ENCODE measurements around the gene TMEM74B. TPM values are rescaled to one million over a fixed set of nuclear protein-coding genes. Genes with fewer than 3 reads are reported as not detected.

TMEM74B gene
- total RNA-seq, 1 experiment from 2014 or later: 8.4 TPM

DNA sequence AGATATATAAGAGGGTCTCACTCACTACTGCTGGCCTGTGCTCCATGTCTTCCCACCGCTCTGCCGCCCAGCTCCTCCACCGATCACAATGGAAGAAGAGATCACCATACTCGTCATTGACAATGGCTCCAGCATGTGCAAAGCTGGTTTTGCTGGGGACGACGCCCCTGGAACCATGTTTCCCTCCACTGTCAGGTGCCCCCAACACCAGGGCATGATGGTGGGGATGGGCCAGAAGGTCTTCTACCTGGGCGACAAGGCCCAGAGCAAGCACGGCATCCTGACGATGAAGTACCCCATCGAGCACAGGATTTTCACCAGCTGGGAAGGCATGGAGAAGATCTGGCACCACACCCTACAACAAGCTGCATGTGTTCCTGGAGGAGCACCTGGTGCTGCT, 24.3 kb downstream of the TMEM74B start:
- no peaks in the 10 kb centered on the region for H3K4me1 Mint-ChIP-seq
- H3K4me3 Mint-ChIP-seq: no peak overlapping the region
- TF ChIP-seq, protein P1, sequence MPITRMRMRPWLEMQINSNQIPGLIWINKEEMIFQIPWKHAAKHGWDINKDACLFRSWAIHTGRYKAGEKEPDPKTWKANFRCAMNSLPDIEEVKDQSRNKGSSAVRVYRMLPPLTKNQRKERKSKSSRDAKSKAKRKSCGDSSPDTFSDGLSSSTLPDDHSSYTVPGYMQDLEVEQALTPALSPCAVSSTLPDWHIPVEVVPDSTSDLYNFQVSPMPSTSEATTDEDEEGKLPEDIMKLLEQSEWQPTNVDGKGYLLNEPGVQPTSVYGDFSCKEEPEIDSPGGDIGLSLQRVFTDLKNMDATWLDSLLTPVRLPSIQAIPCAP (CRISPR knock-in tag; IDR thresholded peaks at IDR 0.05): no peak
- TF ChIP-seq NFE2L1 (CRISPR knock-in tag; IDR thresholded peaks at IDR 0.05): no peak
- TF ChIP-seq ZNF219 (CRISPR knock-in tag; IDR thresholded peaks at IDR 0.05; ENCODE audit: borderline replicate concordance): no peak
- TF ChIP-seq KAT7 (CRISPR knock-in tag; IDR thresholded peaks at IDR 0.05; ENCODE audit: borderline replicate concordance): no peak
- no peak for TF ChIP-seq TP53 (CRISPR knock-in tag; IDR thresholded peaks at IDR 0.05)
- no peak for TF ChIP-seq MXD4 (CRISPR knock-in tag; IDR thresholded peaks at IDR 0.05; ENCODE audit: borderline replicate concordance)
- no peak for TF ChIP-seq HMGXB4 (CRISPR knock-in tag; IDR thresholded peaks at IDR 0.05)
- TF ChIP-seq, protein P2, sequence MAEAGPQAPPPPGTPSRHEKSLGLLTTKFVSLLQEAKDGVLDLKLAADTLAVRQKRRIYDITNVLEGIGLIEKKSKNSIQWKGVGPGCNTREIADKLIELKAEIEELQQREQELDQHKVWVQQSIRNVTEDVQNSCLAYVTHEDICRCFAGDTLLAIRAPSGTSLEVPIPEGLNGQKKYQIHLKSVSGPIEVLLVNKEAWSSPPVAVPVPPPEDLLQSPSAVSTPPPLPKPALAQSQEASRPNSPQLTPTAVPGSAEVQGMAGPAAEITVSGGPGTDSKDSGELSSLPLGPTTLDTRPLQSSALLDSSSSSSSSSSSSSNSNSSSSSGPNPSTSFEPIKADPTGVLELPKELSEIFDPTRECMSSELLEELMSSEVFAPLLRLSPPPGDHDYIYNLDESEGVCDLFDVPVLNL (CRISPR knock-in tag; IDR thresholded peaks at IDR 0.05; ENCODE audit: borderline replicate concordance, low read depth): no peak
- TF ChIP-seq ZNF232 (CRISPR knock-in tag; IDR thresholded peaks at IDR 0.05): no peak
- no peak for TF ChIP-seq ZNF121 (CRISPR knock-in tag; IDR thresholded peaks at IDR 0.05)
- TF ChIP-seq RELA (CRISPR knock-in tag; IDR thresholded peaks at IDR 0.05; ENCODE audit: borderline replicate concordance): no peak
- no peak for TF ChIP-seq E2F1 (CRISPR knock-in tag; IDR thresholded peaks at IDR 0.05)
- TF ChIP-seq CDX4 (CRISPR knock-in tag; IDR thresholded peaks at IDR 0.05; ENCODE audit: borderline replicate concordance): no peak
- no peak for TF ChIP-seq ATF1 (CRISPR knock-in tag; IDR thresholded peaks at IDR 0.05)
- no peak for TF ChIP-seq ATF3 (CRISPR knock-in tag; conservative IDR thresholded peaks at IDR 0.05)
- H3K36me3 Mint-ChIP-seq: peaks cover 41% of the 10 kb centered on the region
- no peak for DNase-seq (ENCODE audit: low spot score)
- H3K9me3 Mint-ChIP-seq: no peaks in the 10 kb centered on the region
- H3K27me3 Mint-ChIP-seq (ENCODE audit: low read depth): no peaks in the 10 kb centered on the region
- no peak for ATAC-seq
- ChIA-PET POLR2A (no interaction called here), CTCF (interaction anchor here (0.5 kb wide), 1 partner anchor 277 kb away, joined by 3 read pairs; no protein-coding TSS in a partner anchor)
- H3K27ac Mint-ChIP-seq: no peak overlapping the region

GRCh38 chr20:1155342-1155741, 29.4 kb downstream of the TMEM74B start:
- CTCF ChIA-PET: no interaction called here
- Mint-ChIP-seq H3K4me3 (no peak overlapping the region), H3K4me1 (no peaks in the 10 kb centered on the region), H3K27ac (no peak overlapping the region), H3K36me3 (peaks cover 19% of the 10 kb centered on the region), H3K9me3 (no peaks in the 10 kb centered on the region), H3K27me3 (ENCODE audit: low read depth) (no peaks in the 10 kb centered on the region)
- DNase-seq (ENCODE audit: low spot score): no peak
- ATAC-seq: no peak
- POLR2A ChIA-PET: no interaction called here
- TF ChIP-seq MXD4 (CRISPR knock-in tag; IDR thresholded peaks at IDR 0.05; ENCODE audit: borderline replicate concordance) (no peak), NR3C1 (CRISPR knock-in tag; conservative IDR thresholded peaks at IDR 0.05; ENCODE audit: low read depth) (no peak), CREB1 (CRISPR knock-in tag; IDR thresholded peaks at IDR 0.05) (no peak), CDX4 (CRISPR knock-in tag; IDR thresholded peaks at IDR 0.05; ENCODE audit: borderline replicate concordance) (no peak), ZNF671 (CRISPR knock-in tag; IDR thresholded peaks at IDR 0.05) (no peak), ZNF416 (CRISPR knock-in tag; IDR thresholded peaks at IDR 0.05) (no peak), ZNF263 (CRISPR knock-in tag; IDR thresholded peaks at IDR 0.05; ENCODE audit: low read depth) (no peak), FOXK1 (CRISPR knock-in tag; IDR thresholded peaks at IDR 0.05) (no peak), ZMAT4 (CRISPR knock-in tag; IDR thresholded peaks at IDR 0.05) (no peak)
- TF ChIP-seq, protein P3, sequence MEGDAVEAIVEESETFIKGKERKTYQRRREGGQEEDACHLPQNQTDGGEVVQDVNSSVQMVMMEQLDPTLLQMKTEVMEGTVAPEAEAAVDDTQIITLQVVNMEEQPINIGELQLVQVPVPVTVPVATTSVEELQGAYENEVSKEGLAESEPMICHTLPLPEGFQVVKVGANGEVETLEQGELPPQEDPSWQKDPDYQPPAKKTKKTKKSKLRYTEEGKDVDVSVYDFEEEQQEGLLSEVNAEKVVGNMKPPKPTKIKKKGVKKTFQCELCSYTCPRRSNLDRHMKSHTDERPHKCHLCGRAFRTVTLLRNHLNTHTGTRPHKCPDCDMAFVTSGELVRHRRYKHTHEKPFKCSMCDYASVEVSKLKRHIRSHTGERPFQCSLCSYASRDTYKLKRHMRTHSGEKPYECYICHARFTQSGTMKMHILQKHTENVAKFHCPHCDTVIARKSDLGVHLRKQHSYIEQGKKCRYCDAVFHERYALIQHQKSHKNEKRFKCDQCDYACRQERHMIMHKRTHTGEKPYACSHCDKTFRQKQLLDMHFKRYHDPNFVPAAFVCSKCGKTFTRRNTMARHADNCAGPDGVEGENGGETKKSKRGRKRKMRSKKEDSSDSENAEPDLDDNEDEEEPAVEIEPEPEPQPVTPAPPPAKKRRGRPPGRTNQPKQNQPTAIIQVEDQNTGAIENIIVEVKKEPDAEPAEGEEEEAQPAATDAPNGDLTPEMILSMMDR (IDR thresholded peaks at IDR 0.05): no peak
- TF ChIP-seq, protein P2 (CRISPR knock-in tag; IDR thresholded peaks at IDR 0.05; ENCODE audit: borderline replicate concordance, low read depth): no peak
- TF ChIP-seq, protein P4, sequence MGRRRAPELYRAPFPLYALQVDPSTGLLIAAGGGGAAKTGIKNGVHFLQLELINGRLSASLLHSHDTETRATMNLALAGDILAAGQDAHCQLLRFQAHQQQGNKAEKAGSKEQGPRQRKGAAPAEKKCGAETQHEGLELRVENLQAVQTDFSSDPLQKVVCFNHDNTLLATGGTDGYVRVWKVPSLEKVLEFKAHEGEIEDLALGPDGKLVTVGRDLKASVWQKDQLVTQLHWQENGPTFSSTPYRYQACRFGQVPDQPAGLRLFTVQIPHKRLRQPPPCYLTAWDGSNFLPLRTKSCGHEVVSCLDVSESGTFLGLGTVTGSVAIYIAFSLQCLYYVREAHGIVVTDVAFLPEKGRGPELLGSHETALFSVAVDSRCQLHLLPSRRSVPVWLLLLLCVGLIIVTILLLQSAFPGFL (CRISPR knock-in tag; IDR thresholded peaks at IDR 0.05; ENCODE audit: borderline replicate concordance): no peak

Data from WTC11 (cell line).